Rectal smooth muscle tissue (tissue), 1 donor: ENCODE measurements around the gene SPATA24.
"Not testable (repeated sequence)": the region's sequence is repeated elsewhere in the genome, so short reads cannot be mapped to it uniquely, and the experiment has no call there.

Experiments used
- H3K27ac ChIP-seq: one replicate; pipeline ENCODE4 v1.7.0; 2013; ENCODE audit warnings: low read depth, low read length, inconsistent platforms
- H3K27me3 ChIP-seq: one replicate; pipeline ENCODE4 v1.7.0; 2013; ENCODE audit warnings: low read length; ENCODE audit not compliant: control insufficient read depth, insufficient read depth
- H3K36me3 ChIP-seq: one replicate; pipeline ENCODE4 v1.7.0; 2013; ENCODE audit warnings: low read length; ENCODE audit not compliant: control insufficient read depth, insufficient read depth
- H3K4me1 ChIP-seq: one replicate; pipeline ENCODE4 v1.7.0; 2013; ENCODE audit warnings: low read length; ENCODE audit not compliant: control insufficient read depth, insufficient read depth
- H3K4me3 ChIP-seq: one replicate; pipeline ENCODE4 v1.7.0; 2013; ENCODE audit warnings: low read length
- H3K9ac ChIP-seq: one replicate; pipeline ENCODE4 v1.7.0; 2013; ENCODE audit warnings: low read length

SPATA24 gene

GRCh38 chr5:139413963-139414362 is 10.1 kb upstream of the SPATA24 start:
- Histone ChIP-seq H3K36me3 (peaks cover 2% of the 10 kb centered on the region), H3K4me3 (no peak overlapping the region), H3K27ac (no peak overlapping the region), H3K9ac (no peak overlapping the region), H3K27me3 (no peaks in the 10 kb centered on the region), H3K4me1 (peaks cover 41% of the 10 kb centered on the region)

- Histone ChIP-seq H3K27me3 (no peaks in the 10 kb centered on the region), H3K36me3 (peaks cover 2% of the 10 kb centered on the region), H3K9ac (no peak overlapping the region), H3K27ac (no peak overlapping the region), H3K4me3 (no peak overlapping the region), H3K4me1 (peaks cover 41% of the 10 kb centered on the region)
Observed at GRCh38 chr5:139413153-139413552, 9.3 kb upstream of the SPATA24 start.

- H3K4me1 ChIP-seq, result peaks cover 34% of the 10 kb centered on the region
- no peaks in the 10 kb centered on the region for H3K36me3 ChIP-seq
- H3K27me3 ChIP-seq, result no peaks in the 10 kb centered on the region
- H3K9ac ChIP-seq, result no peak overlapping the region
- H3K4me3 ChIP-seq, result no peak overlapping the region
- peak overlapping the region; percentile 62 for H3K27ac ChIP-seq
Observed at GRCh38 chr5:139410993-139411828, 7.3 kb upstream of the SPATA24 start.

DNA sequence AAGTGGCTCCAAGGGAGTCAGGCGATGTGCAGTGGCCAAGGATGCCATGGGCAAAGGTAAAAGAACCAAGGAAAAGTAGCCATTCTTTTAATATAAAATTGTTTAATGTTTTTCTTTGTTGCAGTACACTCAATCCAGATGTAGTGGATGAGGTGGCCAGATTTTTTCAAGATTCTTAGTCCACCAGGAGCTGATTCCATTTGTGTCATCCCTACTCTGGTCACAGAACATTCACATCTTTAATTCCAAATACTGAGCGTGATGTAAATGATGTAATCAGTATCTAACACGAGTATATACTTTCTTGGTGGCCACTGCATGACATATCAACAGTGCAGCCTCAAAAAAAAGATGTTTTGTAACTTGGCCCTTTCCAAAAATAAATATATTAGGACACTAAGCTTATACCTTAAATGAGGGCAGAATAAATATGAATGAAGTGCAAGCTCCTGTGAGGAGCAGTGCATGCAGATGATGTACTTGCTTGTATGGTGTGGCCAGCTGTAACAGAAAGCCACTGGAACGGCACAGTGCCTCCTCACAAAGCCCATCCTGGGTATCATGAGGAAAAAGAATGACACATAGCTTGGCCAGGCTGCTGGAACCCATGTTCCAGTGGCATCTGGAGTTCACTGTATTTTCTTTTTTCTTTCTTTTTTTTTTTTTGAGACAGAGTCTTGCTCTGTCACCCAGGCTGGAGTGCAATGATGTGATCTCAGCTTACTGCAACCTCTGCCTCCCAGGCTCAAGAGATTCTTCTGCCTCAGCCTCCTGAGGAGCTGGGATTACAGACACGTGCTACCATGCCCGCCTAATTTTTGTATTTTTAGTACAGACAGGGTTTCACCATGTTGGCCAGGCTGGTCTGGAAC is 6.5 kb upstream of the SPATA24 start:
- Histone ChIP-seq H3K36me3 (no peaks in the 10 kb centered on the region), H3K4me1 (peaks cover 26% of the 10 kb centered on the region), H3K9ac (no peak overlapping the region), H3K27ac (no peak overlapping the region), H3K4me3 (no peak overlapping the region), H3K27me3 (no peaks in the 10 kb centered on the region)

- not testable (repeated sequence) for H3K27ac ChIP-seq, H3K27me3 ChIP-seq, H3K4me3 ChIP-seq, H3K9ac ChIP-seq, H3K36me3 ChIP-seq
- H3K4me1 ChIP-seq, result peaks cover 21% of the 10 kb centered on the region
Observed at GRCh38 chr5:139409116-139409515, 5.2 kb upstream of the SPATA24 start.

- no peaks in the 10 kb centered on the region for H3K27me3 ChIP-seq
- no peak overlapping the region for H3K4me3 ChIP-seq
- H3K36me3 ChIP-seq, result no peaks in the 10 kb centered on the region
- peaks cover 21% of the 10 kb centered on the region for H3K4me1 ChIP-seq
- no peak overlapping the region for H3K9ac ChIP-seq
- no peak overlapping the region for H3K27ac ChIP-seq
Observed at GRCh38 chr5:139408191-139408590, 4.3 kb upstream of the SPATA24 start.

GRCh38 chr5:139407517-139407916 is 3.6 kb upstream of the SPATA24 start:
- Histone ChIP-seq H3K27ac (no peak overlapping the region), H3K27me3 (no peaks in the 10 kb centered on the region), H3K9ac (no peak overlapping the region), H3K4me3 (no peak overlapping the region), H3K36me3 (no peaks in the 10 kb centered on the region), H3K4me1 (peaks cover 21% of the 10 kb centered on the region)

GRCh38 chr5:139406963-139407362 is 3.1 kb upstream of the SPATA24 start:
- no peaks in the 10 kb centered on the region for H3K36me3 ChIP-seq
- no peak overlapping the region for H3K4me3 ChIP-seq
- no peak overlapping the region for H3K27ac ChIP-seq
- no peak overlapping the region for H3K9ac ChIP-seq
- no peaks in the 10 kb centered on the region for H3K27me3 ChIP-seq
- peaks cover 21% of the 10 kb centered on the region for H3K4me1 ChIP-seq

- H3K36me3 ChIP-seq, result peaks cover 2% of the 10 kb centered on the region
- peak overlapping the region; percentile 19 for H3K9ac ChIP-seq
- H3K27ac ChIP-seq, result peak overlapping the region; percentile 89
- no peaks in the 10 kb centered on the region for H3K27me3 ChIP-seq
- peak overlapping the region; percentile 60 for H3K4me3 ChIP-seq
- H3K4me1 ChIP-seq, result peaks cover 3% of the 10 kb centered on the region
Observed at GRCh38 chr5:139404484-139404840, 573 bp upstream of the SPATA24 start.

- peak overlapping the region; percentile 21 for H3K9ac ChIP-seq
- H3K27me3 ChIP-seq, result no peaks in the 10 kb centered on the region
- peak overlapping the region; percentile 89 for H3K27ac ChIP-seq
- peaks cover 3% of the 10 kb centered on the region for H3K4me1 ChIP-seq
- peak overlapping the region; percentile 65 for H3K4me3 ChIP-seq
- peaks cover 2% of the 10 kb centered on the region for H3K36me3 ChIP-seq
Observed at GRCh38 chr5:139403418-139403786, 487 bp downstream of the SPATA24 start.

- H3K27ac ChIP-seq, result no peak overlapping the region
- H3K27me3 ChIP-seq, result no peaks in the 10 kb centered on the region
- H3K4me3 ChIP-seq, result no peak overlapping the region
- peaks cover 3% of the 10 kb centered on the region for H3K4me1 ChIP-seq
- no peak overlapping the region for H3K9ac ChIP-seq
- peaks cover 2% of the 10 kb centered on the region for H3K36me3 ChIP-seq
Observed at GRCh38 chr5:139402561-139403158, 1.2 kb downstream of the SPATA24 start.

- Histone ChIP-seq H3K4me3 (no peak overlapping the region), H3K27me3 (no peaks in the 10 kb centered on the region), H3K9ac (no peak overlapping the region), H3K27ac (no peak overlapping the region), H3K4me1 (peaks cover 3% of the 10 kb centered on the region), H3K36me3 (peaks cover 2% of the 10 kb centered on the region)
Observed at GRCh38 chr5:139401546-139401945, 2.3 kb downstream of the SPATA24 start.
